Epithelial cell of esophagus (primary cell): Measurements from ENCODE around the gene HSPA9.

ENCODE experiments used
- DNase-seq: peaks from one replicate; pipeline ENCODE4 v3.0.0; 2010; ENCODE audit warnings: low read depth
- H3K4me3 ChIP-seq: 2 replicates; pipeline ENCODE4 v1.5.1; 2011; ENCODE audit warnings: mild to moderate bottlenecking, low read length, control low read depth
- CTCF ChIP-seq: IDR thresholded peaks from 2 replicates; pipeline ENCODE4 v1.5.1; 2011; ENCODE audit warnings: low read depth, mild to moderate bottlenecking, low read length, control low read depth, inconsistent platforms; ENCODE audit not compliant: insufficient read depth; ENCODE audit errors: missing control alignments

The HSPA9 gene

GRCh38 chr5:138545919-138546562 is 29.2 kb downstream of the HSPA9 start:
- TF ChIP-seq CTCF: no peak
- DNase-seq: peak; percentile 90
- H3K4me3 ChIP-seq: no peak overlapping the region

GRCh38 chr5:138544181-138545134 is 30.7 kb downstream of the HSPA9 start:
- DNase-seq: peak; percentile 53
- TF ChIP-seq CTCF: no peak
- peak overlapping the region; percentile 97 for H3K4me3 ChIP-seq

DNA sequence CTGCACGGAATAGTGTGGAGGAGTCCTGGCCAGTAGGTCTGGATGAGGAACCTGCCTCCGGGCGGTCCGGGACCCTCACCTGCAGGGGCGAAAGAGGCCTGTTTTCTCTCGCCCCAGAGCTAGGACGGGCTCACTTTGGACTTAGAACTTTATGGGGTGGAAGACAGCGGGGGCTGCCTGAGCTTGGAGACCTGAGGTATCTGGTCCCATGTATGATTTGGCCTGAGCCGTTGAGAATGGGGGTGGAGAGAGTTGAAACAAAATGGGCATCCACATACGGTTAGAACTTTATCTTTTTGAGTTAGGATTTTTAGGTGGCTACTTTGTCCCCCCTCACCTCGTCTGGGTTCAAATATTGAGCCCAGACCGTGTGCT is 31.5 kb downstream of the HSPA9 start:
- no peak for TF ChIP-seq CTCF
- DNase-seq: no peak

DNA sequence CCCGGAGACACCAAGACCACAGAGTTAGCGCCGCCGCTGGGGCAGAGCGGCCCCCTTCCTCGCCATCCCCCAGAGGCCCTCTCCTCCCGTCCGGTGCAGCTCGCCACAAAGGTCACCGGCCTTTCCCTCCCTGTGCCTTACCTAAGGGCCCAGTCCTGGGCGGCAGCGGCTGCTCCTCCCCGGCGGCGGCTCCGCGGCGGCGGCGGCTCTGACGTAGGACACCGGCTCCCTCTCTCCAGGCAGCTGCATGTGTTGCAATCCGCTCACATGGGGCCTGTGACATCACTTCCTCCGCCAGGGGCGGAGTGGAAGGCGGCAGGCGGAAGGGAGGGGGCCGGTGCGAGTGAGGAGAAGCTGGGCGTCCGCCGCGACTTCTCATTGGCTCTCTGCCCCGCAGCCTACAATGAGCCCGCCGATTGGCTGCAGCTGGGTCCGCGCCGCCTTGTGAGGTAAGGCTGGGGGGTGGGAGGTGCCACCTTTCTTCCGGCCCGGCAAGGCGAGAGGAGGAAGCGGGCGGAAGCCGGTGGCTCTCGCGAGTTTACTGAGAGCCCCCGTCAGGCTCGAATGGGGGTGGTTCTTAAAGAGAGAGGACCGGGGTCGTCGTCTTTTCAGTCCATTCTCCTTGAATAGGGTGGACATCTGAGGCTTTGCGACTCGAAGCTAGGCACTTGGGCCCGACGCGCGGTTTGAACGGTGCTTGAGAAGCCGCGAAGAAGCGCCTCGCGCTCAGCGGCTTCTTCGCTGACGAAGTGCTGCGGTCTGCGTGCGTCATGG is 32.1 kb downstream of the HSPA9 start, which contains the start of gene ETF1:
Gene ETF1, minus strand, starts transcription at position 281 of the 774 bp plus-strand sequence. CDS start 318 bp downstream, outside the sequence.
- no peak for TF ChIP-seq CTCF
- peak within 1 kb of the TSS; percentile 97 for H3K4me3 ChIP-seq
- DNase-seq: peak; percentile 100

More for the DNA sequence above, 31.5 kb downstream of the HSPA9 start:
- H3K4me3 ChIP-seq: peak overlapping the region; percentile 97

- TF ChIP-seq CTCF: no peak
- no peak for DNase-seq
- peak overlapping the region; percentile 68 for H3K4me3 ChIP-seq
Measured at GRCh38 chr5:138542180-138542955, 32.8 kb downstream of the HSPA9 start.

GRCh38 chr5:138541511-138542179 is 33.6 kb downstream of the HSPA9 start:
- no peak for DNase-seq
- TF ChIP-seq CTCF: no peak

More at GRCh38 chr5:138541511-138542179, 33.6 kb downstream of the HSPA9 start:
- H3K4me3 ChIP-seq: peak overlapping the region; percentile 68
